Peyer's patch (tissue), 4 donors: ENCODE measurements around the gene CARHSP1. TPM values are rescaled to one million over a fixed set of nuclear protein-coding genes. Genes with fewer than 3 reads are reported as not detected.

Experiments used
- DNase-seq, 3 donors: peaks; one replicate each; pipeline ENCODE4 v3.0.0-alpha.2; 2017 to 2019
- H3K27ac ChIP-seq, 4 donors: fragments of 200-600 bp; sonication (generic); one replicate each; pipeline ENCODE4 v1.5.1; 2016 to 2019
- H3K27me3 ChIP-seq, 2 donors: fragments of 200-600 bp; sonication (generic); one replicate each; pipeline ENCODE4 v1.5.1; 2019
- H3K36me3 ChIP-seq, 3 donors: fragments of 200-600 bp; sonication (generic); one replicate each; pipeline ENCODE4 v1.5.1; 2016 to 2019
- H3K4me1 ChIP-seq, 4 donors: fragments of 200-600 bp; sonication (generic); one replicate each; pipeline ENCODE4 v1.5.1; 2016 to 2019
- H3K4me3 ChIP-seq, 4 donors: fragments of 200-600 bp; sonication (generic); 1 replicate in 3 of 4; 2 replicates in 1 of 4; pipeline ENCODE4 v1.5.1; 2016 to 2019; ENCODE audit warnings: mild to moderate bottlenecking in 1 of 4
- H3K9me3 ChIP-seq, 4 donors: fragments of 200-600 bp; sonication (generic); one replicate each; pipeline ENCODE4 v1.5.1; 2016 to 2019; ENCODE audit warnings: mild to moderate bottlenecking in 1 of 4
- POLR2A ChIP-seq, 2 donors: fragments of 450-650 bp; IDR thresholded peaks; one replicate each; pipeline ENCODE4 v1.5.1; 2017; ENCODE audit warnings: antibody characterized with exemption in 2 of 2, mild to moderate bottlenecking in 2 of 2, moderate library complexity in 2 of 2
- total RNA-seq, 4 donors: library from RNA; depleted of rRNA; stranded (reverse); fragments of >200 nt; gene quantifications; one replicate each; pipeline ENCODE4 v1.1.0, GENCODE V29; 2016
- TF ChIP-seq, protein P1 (sequence below), 6 experiments: fragments of 450-650 bp in 4 of 6; fragments of 200-600 bp in 2 of 6; sonication (generic) in 1 of 6; IDR thresholded peaks; one replicate each; pipeline ENCODE4 v1.5.1; 2017 to 2019; ENCODE audit warnings: antibody characterized with exemption in 6 of 6, mild to moderate bottlenecking in 3 of 6, moderate library complexity in 1 of 6

CARHSP1 gene
- total RNA-seq, 4 donors from 2014 or later, result 35.4 to 102 (median 52.4) TPM

DNA sequence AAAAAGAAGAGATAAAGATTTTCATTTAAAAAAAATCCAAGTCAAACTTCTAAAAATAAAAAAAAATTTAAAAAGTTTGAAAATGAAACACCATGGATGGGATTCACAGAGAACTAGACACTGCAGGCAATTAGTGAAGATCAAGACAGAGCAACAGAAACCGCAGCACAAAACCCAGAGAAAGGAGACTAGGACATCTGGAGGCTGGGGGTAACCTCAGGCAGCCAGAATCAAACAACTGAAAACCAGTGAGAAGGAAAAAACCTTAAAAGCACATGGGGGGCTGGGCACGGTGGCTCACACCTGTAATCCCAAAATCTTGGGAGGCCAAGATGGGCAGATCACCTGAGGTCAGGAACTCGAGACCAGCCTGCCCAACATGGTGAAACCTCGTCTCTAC, 44.0 kb upstream of the CARHSP1 start:
- no peaks in the 10 kb centered on the region for H3K9me3 ChIP-seq
- H3K27ac ChIP-seq, result peak overlapping the region in 1 of 4 donors; percentile 70
- DNase-seq, result no peak
- no peaks in the 10 kb centered on the region for H3K27me3 ChIP-seq
- H3K4me1 ChIP-seq, result peaks cover 0 to 36% (median 0%) of the 10 kb centered on the region in 4 donors
- no peak overlapping the region for H3K4me3 ChIP-seq
- H3K36me3 ChIP-seq, result peaks cover 0 to 92% (median 0%) of the 10 kb centered on the region in 3 donors
- TF ChIP-seq POLR2A (IDR thresholded peaks at IDR 0.05), result no peak

DNA sequence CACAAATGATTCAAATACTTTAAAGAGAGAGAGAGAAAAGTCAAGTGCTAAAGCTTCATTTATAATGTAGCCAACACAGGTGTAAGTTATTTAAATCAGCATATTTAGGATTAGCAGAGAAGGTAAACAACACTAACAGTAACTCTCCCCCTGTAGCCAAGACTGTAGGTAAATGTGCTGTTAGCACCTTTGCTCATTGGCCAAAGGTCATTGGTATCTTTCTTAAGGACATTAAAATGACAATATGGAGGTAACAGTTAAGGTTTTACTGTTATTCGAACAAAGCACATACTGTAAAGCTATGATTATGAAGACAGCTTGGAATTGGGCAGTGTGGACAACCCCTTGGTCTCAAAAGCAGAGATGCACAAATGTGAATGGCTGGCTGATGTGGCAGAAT, 42.0 kb upstream of the CARHSP1 start:
- Histone ChIP-seq H3K27ac (peak overlapping the region in 2 of 4 donors; percentile 64 to 70), H3K36me3 (peaks cover 0 to 92% (median 0%) of the 10 kb centered on the region in 3 donors), H3K4me3 (no peak overlapping the region), H3K4me1 (peaks cover 0 to 36% (median 0%) of the 10 kb centered on the region in 4 donors), H3K9me3 (no peaks in the 10 kb centered on the region), H3K27me3 (no peaks in the 10 kb centered on the region)
- no peak for DNase-seq
- TF ChIP-seq POLR2A (IDR thresholded peaks at IDR 0.05), result no peak
- TF ChIP-seq, protein P1, sequence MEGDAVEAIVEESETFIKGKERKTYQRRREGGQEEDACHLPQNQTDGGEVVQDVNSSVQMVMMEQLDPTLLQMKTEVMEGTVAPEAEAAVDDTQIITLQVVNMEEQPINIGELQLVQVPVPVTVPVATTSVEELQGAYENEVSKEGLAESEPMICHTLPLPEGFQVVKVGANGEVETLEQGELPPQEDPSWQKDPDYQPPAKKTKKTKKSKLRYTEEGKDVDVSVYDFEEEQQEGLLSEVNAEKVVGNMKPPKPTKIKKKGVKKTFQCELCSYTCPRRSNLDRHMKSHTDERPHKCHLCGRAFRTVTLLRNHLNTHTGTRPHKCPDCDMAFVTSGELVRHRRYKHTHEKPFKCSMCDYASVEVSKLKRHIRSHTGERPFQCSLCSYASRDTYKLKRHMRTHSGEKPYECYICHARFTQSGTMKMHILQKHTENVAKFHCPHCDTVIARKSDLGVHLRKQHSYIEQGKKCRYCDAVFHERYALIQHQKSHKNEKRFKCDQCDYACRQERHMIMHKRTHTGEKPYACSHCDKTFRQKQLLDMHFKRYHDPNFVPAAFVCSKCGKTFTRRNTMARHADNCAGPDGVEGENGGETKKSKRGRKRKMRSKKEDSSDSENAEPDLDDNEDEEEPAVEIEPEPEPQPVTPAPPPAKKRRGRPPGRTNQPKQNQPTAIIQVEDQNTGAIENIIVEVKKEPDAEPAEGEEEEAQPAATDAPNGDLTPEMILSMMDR (IDR thresholded peaks at IDR 0.05), result no peak

DNA sequence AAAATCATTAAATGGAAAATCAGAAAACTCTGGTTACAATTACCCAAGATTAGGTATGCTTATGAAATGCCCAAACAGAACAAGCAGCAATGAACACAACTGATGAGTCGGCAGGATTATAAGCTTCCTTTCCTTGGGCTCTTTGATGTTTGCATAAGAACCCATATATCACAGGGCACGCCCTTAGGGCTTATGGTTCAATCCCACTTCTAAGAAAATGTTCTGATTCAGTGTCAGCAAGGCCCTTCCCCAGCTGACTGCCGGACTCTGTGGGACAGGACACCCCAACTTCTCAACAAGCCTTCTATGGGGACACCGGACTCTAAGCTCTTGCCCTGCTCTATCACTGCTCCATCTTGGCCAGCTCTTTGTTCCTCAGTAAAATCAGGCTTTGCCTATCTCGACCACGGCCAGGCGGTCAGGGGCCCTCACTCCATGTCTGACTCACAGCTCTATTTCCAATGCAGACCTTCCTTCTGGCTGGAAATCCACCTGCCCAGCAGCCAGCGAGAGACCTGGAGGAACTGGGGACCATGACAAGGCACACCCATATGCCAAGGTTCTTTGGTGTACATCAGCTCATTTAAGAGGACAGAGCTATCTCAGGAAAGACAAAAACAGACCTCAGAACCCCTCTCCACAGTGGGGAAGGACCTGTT, 40.1 kb upstream of the CARHSP1 start:
- no peaks in the 10 kb centered on the region for H3K9me3 ChIP-seq
- H3K27me3 ChIP-seq, result no peaks in the 10 kb centered on the region
- H3K36me3 ChIP-seq, result peaks cover 0 to 92% (median 0%) of the 10 kb centered on the region in 3 donors
- no peak for TF ChIP-seq POLR2A (IDR thresholded peaks at IDR 0.05)
- TF ChIP-seq, protein P1 (IDR thresholded peaks at IDR 0.05), result no peak
- H3K27ac ChIP-seq, result no peak overlapping the region
- peaks cover 0 to 36% (median 0%) of the 10 kb centered on the region in 4 donors for H3K4me1 ChIP-seq
- DNase-seq, result no peak
- no peak overlapping the region for H3K4me3 ChIP-seq

DNA sequence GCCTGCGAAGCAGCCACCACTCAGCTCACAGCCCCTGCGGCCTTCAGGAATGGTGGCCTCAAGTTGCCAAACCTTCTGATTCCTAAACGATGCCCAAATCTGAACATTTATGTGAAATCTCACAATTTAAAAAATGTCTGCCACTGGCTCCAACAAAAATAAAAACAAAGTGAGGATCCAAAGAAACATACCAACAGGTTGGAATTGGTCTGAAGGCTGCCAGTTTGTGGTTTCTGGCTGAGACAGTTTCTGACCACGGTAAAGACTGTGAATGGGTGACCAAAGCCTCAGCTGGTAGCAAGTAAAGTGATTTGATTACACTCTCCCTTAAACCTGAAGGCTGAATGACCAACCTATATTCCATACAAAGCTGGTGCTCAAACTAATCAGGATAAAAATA, 38.3 kb upstream of the CARHSP1 start:
- peaks cover 0 to 100% (median 0%) of the 10 kb centered on the region in 3 donors for H3K36me3 ChIP-seq

DNA sequence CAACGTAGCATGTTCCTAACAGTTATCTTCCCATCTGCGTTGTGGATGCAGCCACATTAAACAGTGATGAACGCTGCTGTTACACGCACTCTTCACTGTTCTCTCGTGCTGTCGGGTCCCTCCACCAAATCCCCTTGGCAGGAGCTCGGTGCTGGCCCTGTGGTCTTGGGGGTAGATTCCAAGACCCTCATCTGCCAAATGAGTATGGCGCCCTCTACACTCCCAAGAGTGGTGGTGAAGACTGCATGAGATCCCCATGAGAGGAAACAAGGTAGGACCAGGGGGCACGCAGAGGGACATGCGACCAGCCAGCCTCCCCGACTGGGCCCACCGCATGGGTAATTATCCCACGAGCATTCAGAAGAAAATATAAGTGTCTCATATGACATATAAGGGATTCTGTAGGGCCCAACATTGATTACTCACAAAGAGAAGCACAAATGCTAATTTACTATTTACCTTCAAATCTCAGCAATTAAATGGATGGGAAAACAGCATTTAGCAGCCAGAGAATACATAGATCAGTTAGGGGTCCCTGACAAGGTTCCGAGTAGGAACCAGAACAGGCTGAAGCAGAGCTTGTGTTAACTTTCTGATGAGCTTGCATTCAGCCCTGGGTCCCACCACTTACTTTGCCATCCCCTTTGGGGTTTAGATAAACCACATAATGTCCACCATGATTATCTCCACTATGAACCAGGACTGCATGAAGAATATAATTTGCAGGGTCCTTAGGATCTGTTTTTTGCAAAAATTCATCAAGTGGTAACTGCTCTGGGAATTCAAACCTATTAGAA, 37.2 kb upstream of the CARHSP1 start:
- no peaks in the 10 kb centered on the region for H3K27me3 ChIP-seq

More for the DNA sequence above, 38.3 kb upstream of the CARHSP1 start:
- no peak for DNase-seq
- no peak overlapping the region for H3K27ac ChIP-seq
- TF ChIP-seq, protein P1 (IDR thresholded peaks at IDR 0.05), result no peak
- TF ChIP-seq POLR2A (IDR thresholded peaks at IDR 0.05), result no peak
- H3K9me3 ChIP-seq, result no peaks in the 10 kb centered on the region
- no peaks in the 10 kb centered on the region for H3K27me3 ChIP-seq
- H3K4me3 ChIP-seq, result no peak overlapping the region
- H3K4me1 ChIP-seq, result peaks cover 0 to 30% (median 0%) of the 10 kb centered on the region in 4 donors

More for the DNA sequence above, 37.2 kb upstream of the CARHSP1 start:
- H3K4me3 ChIP-seq, result no peak overlapping the region
- no peak for TF ChIP-seq POLR2A (IDR thresholded peaks at IDR 0.05)
- TF ChIP-seq, protein P1 (IDR thresholded peaks at IDR 0.05), result peak in 1 of 6 experiments; percentile 5
- peaks cover 0 to 100% (median 0%) of the 10 kb centered on the region in 3 donors for H3K36me3 ChIP-seq
- peaks cover 0 to 23% (median 0%) of the 10 kb centered on the region in 4 donors for H3K4me1 ChIP-seq
- DNase-seq, result no peak
- H3K9me3 ChIP-seq, result no peaks in the 10 kb centered on the region
- H3K27ac ChIP-seq, result no peak overlapping the region
